DND-41 (cell line): ENCODE results near the gene NRG3.

Source experiments
- EZH2 ChIP-seq: IDR thresholded peaks from 3 replicates; pipeline ENCODE4 v1.6.1; 2012; ENCODE audit warnings: borderline replicate concordance, low read depth, mild to moderate bottlenecking, moderate library complexity, low read length, inconsistent platforms; ENCODE audit not compliant: severe bottlenecking
- TF ChIP-seq, protein P1 (sequence below): IDR thresholded peaks from 2 replicates; pipeline ENCODE4 v1.5.1; 2012; ENCODE audit warnings: borderline replicate concordance, low read length, moderate library complexity, mild to moderate bottlenecking; ENCODE audit not compliant: poor library complexity, severe bottlenecking; ENCODE audit errors: extremely low read depth

DNA sequence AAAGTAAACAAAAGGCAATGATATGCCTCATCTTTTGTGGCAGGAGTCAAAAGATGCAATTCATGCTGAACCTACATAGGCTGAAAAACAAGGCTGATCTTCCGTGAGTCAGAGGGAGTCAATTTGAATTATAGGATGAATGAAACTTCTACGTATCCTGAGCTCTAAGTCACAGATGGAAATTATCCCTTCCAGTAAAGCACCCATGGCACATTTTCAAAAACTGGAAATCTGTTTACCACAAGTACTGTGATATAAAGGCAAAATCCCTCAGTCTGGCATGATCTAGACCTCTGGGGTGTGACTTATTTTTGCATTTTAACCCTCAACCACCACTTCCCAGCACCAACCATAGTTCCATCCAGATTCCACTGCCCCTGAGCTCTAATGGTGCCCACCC, 69.6 kb downstream of the NRG3 start:
- TF ChIP-seq EZH2, result no peak
- TF ChIP-seq, protein P1, sequence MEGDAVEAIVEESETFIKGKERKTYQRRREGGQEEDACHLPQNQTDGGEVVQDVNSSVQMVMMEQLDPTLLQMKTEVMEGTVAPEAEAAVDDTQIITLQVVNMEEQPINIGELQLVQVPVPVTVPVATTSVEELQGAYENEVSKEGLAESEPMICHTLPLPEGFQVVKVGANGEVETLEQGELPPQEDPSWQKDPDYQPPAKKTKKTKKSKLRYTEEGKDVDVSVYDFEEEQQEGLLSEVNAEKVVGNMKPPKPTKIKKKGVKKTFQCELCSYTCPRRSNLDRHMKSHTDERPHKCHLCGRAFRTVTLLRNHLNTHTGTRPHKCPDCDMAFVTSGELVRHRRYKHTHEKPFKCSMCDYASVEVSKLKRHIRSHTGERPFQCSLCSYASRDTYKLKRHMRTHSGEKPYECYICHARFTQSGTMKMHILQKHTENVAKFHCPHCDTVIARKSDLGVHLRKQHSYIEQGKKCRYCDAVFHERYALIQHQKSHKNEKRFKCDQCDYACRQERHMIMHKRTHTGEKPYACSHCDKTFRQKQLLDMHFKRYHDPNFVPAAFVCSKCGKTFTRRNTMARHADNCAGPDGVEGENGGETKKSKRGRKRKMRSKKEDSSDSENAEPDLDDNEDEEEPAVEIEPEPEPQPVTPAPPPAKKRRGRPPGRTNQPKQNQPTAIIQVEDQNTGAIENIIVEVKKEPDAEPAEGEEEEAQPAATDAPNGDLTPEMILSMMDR, result no peak
